T-helper 2 cell treated with Interferon-gamma antibody and Interleukin-4, amounts not matched to agents 5 μg/mL and 100 μg/mL, for 36 hours (primary cell): ENCODE results near the gene VPS8.
A peak's percentile ranks its signal among the peaks of the same experiment; 100 is the strongest.

ENCODE experiments used
- DNase-seq: peaks from one replicate; pipeline ENCODE4 v3.0.0; 2021; ENCODE audit warnings: low spot score
- H3K27ac Mint-ChIP-seq: one replicate; pipeline ENCODE4 v1.8.0; 2021; ENCODE audit warnings: mild to moderate bottlenecking, mixed read lengths
- H3K27me3 Mint-ChIP-seq: one replicate; pipeline ENCODE4 v1.8.0; 2021; ENCODE audit warnings: low read depth, mixed read lengths
- H3K36me3 Mint-ChIP-seq: one replicate; pipeline ENCODE4 v1.8.0; 2021; ENCODE audit warnings: low read depth, mixed read lengths
- H3K4me1 Mint-ChIP-seq: one replicate; pipeline ENCODE4 v1.8.0; 2021; ENCODE audit warnings: low read depth, mixed read lengths
- H3K4me3 Mint-ChIP-seq: one replicate; pipeline ENCODE4 v1.8.0; 2022; ENCODE audit warnings: mild to moderate bottlenecking, moderate library complexity, mixed read lengths
- H3K9me3 Mint-ChIP-seq: one replicate; pipeline ENCODE4 v1.8.0; 2021; ENCODE audit warnings: mixed read lengths

The VPS8 gene

DNA sequence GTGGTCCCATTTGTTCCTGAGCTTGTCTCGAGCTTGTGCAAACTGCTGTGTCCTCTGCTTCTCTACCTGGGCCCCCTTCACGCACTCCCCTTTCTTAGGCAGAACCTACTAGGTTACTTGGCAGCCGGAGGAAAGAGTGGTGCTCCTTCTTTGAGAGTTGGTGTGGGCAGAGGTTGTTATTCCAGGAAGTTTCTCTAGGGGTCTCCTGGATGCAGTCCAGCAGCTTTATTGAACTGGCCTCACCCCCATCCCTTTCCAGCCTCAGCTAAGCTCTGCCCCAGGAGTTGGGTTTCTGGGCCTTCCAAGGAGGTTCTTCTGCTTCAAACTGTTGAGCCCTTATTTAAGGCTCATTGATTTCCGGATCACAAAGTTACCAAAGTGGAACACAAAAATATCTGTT, 237.7 kb downstream of the VPS8 start:
- Mint-ChIP-seq H3K27ac (peak overlapping the region; percentile 7), H3K4me3 (no peak overlapping the region), H3K9me3 (no peaks in the 10 kb centered on the region), H3K27me3 (no peaks in the 10 kb centered on the region), H3K36me3 (peaks cover 48% of the 10 kb centered on the region), H3K4me1 (no peaks in the 10 kb centered on the region)
- no peak for DNase-seq

DNA sequence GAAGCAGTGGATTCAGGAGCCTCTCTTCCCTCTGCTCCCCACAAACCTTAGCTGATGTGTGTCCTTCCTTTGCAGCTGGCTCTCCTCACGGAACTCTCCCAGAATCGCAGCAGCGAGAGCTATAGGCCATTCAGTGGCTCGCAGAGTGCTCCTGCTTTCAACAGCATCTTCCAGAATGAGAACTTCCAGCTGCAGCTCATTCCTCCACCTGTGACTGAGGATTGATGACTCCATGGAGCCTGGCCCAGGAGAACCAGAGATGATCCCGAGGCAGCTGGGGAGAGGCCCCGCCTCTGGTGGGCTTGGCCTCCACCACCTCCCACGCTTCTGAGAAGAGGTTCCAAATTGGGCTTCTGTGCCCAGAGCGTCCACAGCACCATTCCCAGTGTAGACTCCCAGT, 239.8 kb downstream of the VPS8 start:
- no peak overlapping the region for H3K27ac Mint-ChIP-seq
- H3K27me3 Mint-ChIP-seq, result no peaks in the 10 kb centered on the region
- peaks cover 15% of the 10 kb centered on the region for H3K9me3 Mint-ChIP-seq
- no peaks in the 10 kb centered on the region for H3K4me1 Mint-ChIP-seq
- peaks cover 62% of the 10 kb centered on the region for H3K36me3 Mint-ChIP-seq
- DNase-seq, result no peak
- H3K4me3 Mint-ChIP-seq, result no peak overlapping the region

DNA sequence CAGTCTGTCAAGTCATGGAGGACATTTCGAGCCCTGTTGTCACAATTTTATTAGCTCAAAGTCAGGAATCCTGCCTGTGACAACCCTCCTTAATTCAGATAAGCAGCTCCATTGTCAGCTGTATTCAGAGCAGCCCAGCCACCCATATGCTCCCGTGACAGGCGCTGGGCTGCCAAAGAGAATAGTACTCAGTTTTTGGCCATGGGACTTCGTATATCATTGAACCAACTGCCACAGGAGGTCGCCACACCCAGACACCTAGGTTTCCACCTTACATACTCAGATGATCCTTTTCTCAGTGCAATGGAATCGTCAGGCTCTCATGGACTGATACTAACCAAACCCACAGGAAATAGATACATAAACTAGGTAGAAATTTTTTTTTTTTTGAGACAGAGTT, 240.7 kb downstream of the VPS8 start:
- H3K9me3 Mint-ChIP-seq, result peaks cover 20% of the 10 kb centered on the region
- no peaks in the 10 kb centered on the region for H3K27me3 Mint-ChIP-seq
- H3K36me3 Mint-ChIP-seq, result peaks cover 65% of the 10 kb centered on the region
- H3K27ac Mint-ChIP-seq, result no peak overlapping the region
- H3K4me3 Mint-ChIP-seq, result no peak overlapping the region
- no peaks in the 10 kb centered on the region for H3K4me1 Mint-ChIP-seq
- DNase-seq, result no peak

DNA sequence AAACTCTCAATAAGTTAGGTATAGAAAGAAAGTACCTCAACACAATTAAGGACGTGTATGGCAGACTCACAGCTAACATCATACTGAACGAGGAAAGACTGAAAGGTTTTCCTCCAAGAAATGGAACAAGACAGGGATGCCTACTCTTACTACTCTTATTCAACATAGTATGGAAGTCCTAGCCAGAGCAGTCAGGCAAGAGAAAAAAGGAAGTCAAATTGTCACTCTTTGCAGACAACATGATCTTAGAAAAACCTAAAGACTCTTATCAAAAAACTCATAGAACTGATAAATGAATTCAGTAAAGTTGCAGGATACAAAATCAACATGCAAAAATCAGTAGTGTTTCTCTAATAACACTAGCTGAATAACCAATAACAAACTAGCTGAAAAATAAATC, 244.9 kb downstream of the VPS8 start:
- peaks cover 31% of the 10 kb centered on the region for H3K9me3 Mint-ChIP-seq
- H3K4me3 Mint-ChIP-seq, result no peak overlapping the region
- peaks cover 41% of the 10 kb centered on the region for H3K36me3 Mint-ChIP-seq
- H3K4me1 Mint-ChIP-seq, result no peaks in the 10 kb centered on the region
- no peaks in the 10 kb centered on the region for H3K27me3 Mint-ChIP-seq
- no peak for DNase-seq
- H3K27ac Mint-ChIP-seq, result no peak overlapping the region

DNA sequence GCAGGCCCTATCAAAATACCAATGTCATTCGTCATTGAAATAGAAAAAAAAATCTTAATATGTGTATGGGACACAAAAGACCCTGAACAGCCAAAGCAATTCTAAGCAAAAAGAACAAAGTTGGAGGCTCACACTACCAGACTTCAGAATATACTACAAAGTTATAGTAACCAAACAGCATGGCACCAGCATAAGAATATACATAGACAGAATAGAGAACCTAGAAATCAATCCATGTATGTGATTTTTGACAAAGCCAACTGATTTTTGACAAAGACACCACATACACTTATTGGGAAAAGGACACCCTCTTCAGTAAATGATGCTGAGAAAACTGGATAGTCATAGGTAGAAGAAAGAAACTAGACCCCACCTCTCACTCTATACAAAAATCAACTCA, 245.9 kb downstream of the VPS8 start:
- Mint-ChIP-seq H3K27me3 (no peaks in the 10 kb centered on the region), H3K27ac (no peak overlapping the region), H3K4me1 (no peaks in the 10 kb centered on the region), H3K4me3 (no peak overlapping the region), H3K36me3 (peaks cover 32% of the 10 kb centered on the region), H3K9me3 (peaks cover 31% of the 10 kb centered on the region)
- no peak for DNase-seq

DNA sequence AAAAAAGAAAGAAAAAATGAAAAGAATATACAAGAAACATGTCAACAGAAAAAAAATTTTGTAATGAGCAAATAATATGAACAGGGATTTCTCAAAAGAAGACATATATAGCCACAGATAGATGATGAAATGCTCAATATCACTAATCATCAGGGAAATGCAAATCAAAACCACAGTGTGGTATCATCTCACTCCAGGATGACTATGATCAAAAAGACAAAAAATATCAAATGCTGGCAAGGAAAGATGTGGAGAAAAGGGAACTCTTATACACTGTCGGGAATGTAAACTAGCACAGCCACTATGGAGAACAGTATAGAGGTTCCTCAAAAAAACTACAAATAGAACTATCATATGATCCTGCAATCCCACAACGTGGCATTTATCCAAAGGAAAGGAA, 246.8 kb downstream of the VPS8 start:
- no peaks in the 10 kb centered on the region for H3K4me1 Mint-ChIP-seq
- H3K27me3 Mint-ChIP-seq, result peaks cover 3% of the 10 kb centered on the region
- H3K27ac Mint-ChIP-seq, result no peak overlapping the region
- DNase-seq, result no peak
- peaks cover 25% of the 10 kb centered on the region for H3K36me3 Mint-ChIP-seq
- peaks cover 31% of the 10 kb centered on the region for H3K9me3 Mint-ChIP-seq
- H3K4me3 Mint-ChIP-seq, result no peak overlapping the region

DNA sequence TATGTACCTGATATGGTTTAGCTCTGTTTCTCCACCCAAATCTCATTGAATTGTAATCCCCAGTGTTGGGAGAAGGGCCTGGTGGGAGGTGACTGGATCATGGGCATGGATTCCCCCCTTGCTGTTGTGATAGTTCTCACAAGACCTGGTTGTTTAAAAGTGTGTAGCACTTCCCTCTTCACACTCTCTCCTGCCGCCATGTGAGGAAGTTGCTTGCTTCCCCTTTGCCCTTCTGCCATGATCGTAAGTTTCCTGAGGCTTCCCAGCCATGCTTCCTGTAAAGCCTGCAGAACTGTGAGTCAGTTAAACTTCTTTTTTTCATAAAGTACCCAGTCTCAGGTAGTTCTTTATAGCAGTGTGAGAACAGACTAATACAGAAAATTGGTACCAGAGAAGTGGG, 247.8 kb downstream of the VPS8 start:
- no peak overlapping the region for H3K27ac Mint-ChIP-seq

DNA sequence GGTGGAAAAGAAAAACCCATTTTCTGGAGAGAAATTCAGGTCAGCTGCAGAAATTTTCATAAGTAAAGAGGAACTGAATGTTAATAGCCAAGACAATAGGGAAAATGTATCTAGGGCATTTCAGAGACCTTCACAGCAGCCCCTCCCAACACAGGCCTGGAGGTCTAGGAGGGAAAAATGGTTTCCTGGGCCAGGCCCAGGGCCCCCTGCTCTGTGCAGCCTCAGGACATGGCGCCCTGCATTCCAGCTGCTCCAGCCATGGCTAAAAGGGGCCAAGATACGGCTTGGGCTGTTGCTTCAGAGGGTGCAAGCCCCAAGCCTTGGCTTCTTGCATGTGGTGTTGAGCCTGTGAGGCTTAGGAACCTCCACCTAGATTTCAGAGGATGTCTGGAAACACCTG, 248.7 kb downstream of the VPS8 start:
- peaks cover 23% of the 10 kb centered on the region for H3K9me3 Mint-ChIP-seq

More for the DNA sequence above, 247.8 kb downstream of the VPS8 start:
- Mint-ChIP-seq H3K4me1 (no peaks in the 10 kb centered on the region), H3K36me3 (peaks cover 17% of the 10 kb centered on the region), H3K4me3 (no peak overlapping the region), H3K27me3 (peaks cover 3% of the 10 kb centered on the region), H3K9me3 (peaks cover 31% of the 10 kb centered on the region)
- DNase-seq, result no peak

DNA sequence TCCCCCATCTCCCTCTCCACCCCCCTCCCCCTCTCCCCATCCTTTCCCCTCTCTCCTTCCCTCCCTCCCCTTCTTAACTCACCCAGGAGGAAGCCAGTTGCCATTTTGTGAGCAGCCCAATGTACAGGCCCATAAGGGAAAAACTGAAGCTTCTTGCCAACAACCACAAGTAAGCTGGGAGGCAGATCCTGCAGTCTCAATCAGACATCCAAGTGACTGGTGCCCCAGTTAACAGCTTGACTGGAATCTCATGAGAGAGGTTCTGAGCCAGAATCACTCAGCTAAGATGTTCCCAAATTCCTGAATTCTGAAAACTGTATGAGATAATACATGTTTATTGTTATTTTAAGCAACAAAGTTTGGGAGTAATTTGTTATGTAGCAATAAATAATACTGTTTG, 250.2 kb downstream of the VPS8 start:
- no peaks in the 10 kb centered on the region for H3K4me1 Mint-ChIP-seq
- H3K9me3 Mint-ChIP-seq, result peaks cover 12% of the 10 kb centered on the region
- peaks cover 3% of the 10 kb centered on the region for H3K27me3 Mint-ChIP-seq
- H3K4me3 Mint-ChIP-seq, result no peak overlapping the region
- no peak overlapping the region for H3K27ac Mint-ChIP-seq
- no peak for DNase-seq
- no peaks in the 10 kb centered on the region for H3K36me3 Mint-ChIP-seq

More for the DNA sequence above, 248.7 kb downstream of the VPS8 start:
- H3K27ac Mint-ChIP-seq, result no peak overlapping the region
- peaks cover 3% of the 10 kb centered on the region for H3K27me3 Mint-ChIP-seq
- no peaks in the 10 kb centered on the region for H3K4me1 Mint-ChIP-seq
- H3K4me3 Mint-ChIP-seq, result no peak overlapping the region
- no peak for DNase-seq
- H3K36me3 Mint-ChIP-seq, result peaks cover 11% of the 10 kb centered on the region

DNA sequence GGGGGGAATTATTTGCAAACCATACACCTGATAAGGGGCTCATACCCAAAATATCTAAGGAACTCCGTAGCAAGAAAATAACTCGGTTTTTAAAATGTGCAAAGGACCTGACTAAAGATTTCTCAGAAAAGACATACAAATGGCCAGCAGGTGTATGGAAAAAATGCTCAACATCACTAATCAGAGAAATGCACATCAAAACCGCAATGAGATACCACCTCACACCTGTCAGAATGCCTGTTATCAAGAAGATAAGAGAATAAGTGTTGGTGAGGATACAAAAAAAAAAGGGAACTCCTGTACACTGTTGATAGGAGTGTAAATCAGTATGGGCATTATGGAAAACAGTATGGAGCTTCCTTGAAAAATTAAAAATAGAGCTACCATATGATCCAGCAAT, 251.5 kb downstream of the VPS8 start:
- H3K4me1 Mint-ChIP-seq, result no peaks in the 10 kb centered on the region
- H3K4me3 Mint-ChIP-seq, result no peak overlapping the region
- H3K36me3 Mint-ChIP-seq, result no peaks in the 10 kb centered on the region
- DNase-seq, result no peak
- H3K9me3 Mint-ChIP-seq, result peaks cover 7% of the 10 kb centered on the region
- peaks cover 3% of the 10 kb centered on the region for H3K27me3 Mint-ChIP-seq
- H3K27ac Mint-ChIP-seq, result no peak overlapping the region

DNA sequence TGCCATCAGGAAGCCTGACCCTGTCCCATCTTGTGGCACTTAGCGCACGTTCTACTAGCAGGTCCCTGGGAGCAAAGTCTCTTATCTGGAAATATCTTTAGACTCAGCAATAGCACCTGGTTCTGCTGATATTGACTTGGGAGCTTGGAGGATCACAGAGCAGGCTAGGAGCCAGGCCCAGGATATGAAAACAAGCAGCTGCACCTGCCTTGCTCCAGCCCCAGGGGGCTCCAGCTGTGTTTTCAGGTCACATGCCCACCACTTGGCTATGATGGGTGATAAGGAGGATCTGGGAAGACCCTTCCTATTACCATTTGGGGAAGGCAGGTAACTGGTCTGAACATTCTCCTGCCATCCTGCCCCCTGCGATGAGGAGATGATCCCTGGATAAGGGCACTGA, 253.1 kb downstream of the VPS8 start:
- Mint-ChIP-seq H3K27me3 (peaks cover 3% of the 10 kb centered on the region), H3K27ac (no peak overlapping the region), H3K4me1 (no peaks in the 10 kb centered on the region), H3K9me3 (peaks cover 4% of the 10 kb centered on the region), H3K4me3 (no peak overlapping the region), H3K36me3 (no peaks in the 10 kb centered on the region)
- no peak for DNase-seq

DNA sequence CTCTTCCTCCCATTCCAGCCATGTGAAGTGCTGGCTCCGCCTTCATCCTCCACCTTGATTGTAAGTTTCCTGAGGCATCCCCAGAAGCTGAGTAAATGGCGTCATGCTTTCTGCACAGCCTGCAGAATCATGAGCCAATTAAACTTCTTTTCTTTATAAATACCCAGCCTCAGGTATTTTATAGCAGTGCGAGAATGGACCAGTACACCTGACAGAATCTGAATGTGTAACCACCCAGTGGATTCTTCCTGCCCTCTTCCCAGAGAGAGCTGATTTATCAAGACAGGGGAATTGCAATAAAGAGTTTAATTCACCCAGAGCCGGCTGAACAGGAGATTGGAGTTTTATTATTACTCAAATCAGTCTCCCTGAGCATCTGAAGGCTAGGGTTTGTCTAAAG, 254.3 kb downstream of the VPS8 start:
- DNase-seq, result no peak

DNA sequence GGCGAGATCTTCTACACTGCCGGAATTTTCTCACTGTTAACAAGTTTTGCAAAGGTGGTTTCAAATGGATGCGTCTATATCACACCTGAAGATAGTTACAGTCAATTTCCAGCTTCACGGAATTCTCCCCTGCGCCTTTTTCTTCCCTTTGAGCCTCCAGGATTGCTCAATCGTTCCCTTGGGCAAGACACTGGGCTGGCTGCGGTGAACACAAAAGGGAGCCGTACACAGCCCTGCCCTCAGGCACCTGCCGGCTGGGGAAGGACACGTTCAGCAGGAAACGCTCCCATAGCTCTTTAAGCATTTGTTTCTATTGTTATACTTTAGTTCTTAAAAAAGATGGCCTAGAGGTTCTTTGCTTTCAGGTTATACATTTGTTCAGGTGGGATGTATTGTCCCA, 255.2 kb downstream of the VPS8 start:
- H3K27me3 Mint-ChIP-seq, result peaks cover 3% of the 10 kb centered on the region
- no peaks in the 10 kb centered on the region for H3K9me3 Mint-ChIP-seq
- H3K4me1 Mint-ChIP-seq, result no peaks in the 10 kb centered on the region
- no peak overlapping the region for H3K4me3 Mint-ChIP-seq
- H3K27ac Mint-ChIP-seq, result no peak overlapping the region
- DNase-seq, result no peak
- H3K36me3 Mint-ChIP-seq, result no peaks in the 10 kb centered on the region

More for the DNA sequence above, 254.3 kb downstream of the VPS8 start:
- no peak overlapping the region for H3K4me3 Mint-ChIP-seq
- no peaks in the 10 kb centered on the region for H3K4me1 Mint-ChIP-seq
- H3K9me3 Mint-ChIP-seq, result no peaks in the 10 kb centered on the region
- H3K27ac Mint-ChIP-seq, result no peak overlapping the region
- H3K27me3 Mint-ChIP-seq, result peaks cover 3% of the 10 kb centered on the region
- no peaks in the 10 kb centered on the region for H3K36me3 Mint-ChIP-seq

DNA sequence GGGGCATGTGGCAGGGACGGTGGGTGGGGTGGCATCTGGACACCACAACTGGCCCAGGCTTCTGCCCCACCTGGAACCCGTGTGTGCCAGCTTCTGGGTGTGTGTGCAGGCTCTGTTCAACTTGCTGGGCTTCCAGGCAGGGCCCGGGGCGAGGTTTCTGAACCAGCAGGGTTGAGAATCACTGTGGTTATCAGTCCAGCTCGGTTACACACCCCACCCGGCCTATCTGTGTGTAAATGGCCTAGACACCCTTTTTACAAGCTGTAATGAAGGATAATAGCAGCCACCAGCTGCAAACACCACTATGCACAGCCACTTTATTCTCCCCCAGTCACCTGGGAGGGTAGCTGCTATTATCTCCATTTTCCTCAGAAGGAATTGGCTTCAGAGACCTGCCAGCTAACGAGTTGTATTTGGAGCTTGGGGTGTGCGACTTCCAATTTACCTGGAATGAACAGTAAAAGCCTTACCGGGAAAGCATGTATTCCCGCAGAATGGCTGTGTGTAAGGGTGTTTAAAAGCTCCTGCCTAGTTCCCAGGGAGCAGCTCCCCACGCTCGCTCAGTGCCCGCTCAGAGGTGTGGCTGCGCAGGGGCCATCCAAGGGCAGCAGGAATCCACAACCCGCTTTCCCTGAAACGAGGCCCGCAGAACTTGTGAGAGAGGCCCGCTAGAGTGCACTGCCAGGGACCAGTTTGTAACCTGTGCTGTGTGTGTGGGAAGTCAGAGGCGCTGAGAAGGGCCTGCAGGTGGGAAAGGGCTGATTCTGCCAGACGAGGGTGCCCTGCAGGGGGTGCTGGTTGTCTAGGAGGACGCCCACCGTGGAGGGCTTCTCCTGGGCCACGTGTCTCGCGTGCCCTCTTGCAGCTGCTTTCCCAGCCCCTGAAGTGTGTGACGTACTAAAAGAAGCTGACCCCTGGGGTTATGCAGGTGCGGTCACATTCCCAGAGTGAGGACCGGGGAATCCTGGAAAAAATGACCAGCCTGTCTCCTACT, 257.4 kb downstream of the VPS8 start:
- H3K9me3 Mint-ChIP-seq, result no peaks in the 10 kb centered on the region
- DNase-seq, result no peak

More for the DNA sequence above, 257.4 kb downstream of the VPS8 start:
- Mint-ChIP-seq H3K4me1 (no peaks in the 10 kb centered on the region), H3K27me3 (no peaks in the 10 kb centered on the region), H3K4me3 (no peak overlapping the region), H3K27ac (no peak overlapping the region), H3K36me3 (no peaks in the 10 kb centered on the region)
